GM12878 (cell line): Measurements from ENCODE around the gene CCHCR1. TPM values are rescaled to one million over a fixed set of nuclear protein-coding genes. Genes with fewer than 3 reads are reported as not detected.

ENCODE experiments used
- ATF7 ChIP-seq: fragments of 450-650 bp; IDR thresholded peaks from 2 replicates; pipeline ENCODE4 v1.6.1; 2016; ENCODE audit warnings: low read depth, mild to moderate bottlenecking
- BACH1 ChIP-seq: fragments of 450-650 bp; IDR thresholded peaks from 2 replicates; pipeline ENCODE4 v1.6.1; 2017; ENCODE audit warnings: mild to moderate bottlenecking, borderline replicate concordance
- BHLHE40 ChIP-seq, 2 experiments: fragments of 450-650 bp in 1 of 2; IDR thresholded peaks; 2 replicates each; pipeline ENCODE4 v1.6.1; 2011 to 2017; ENCODE audit warnings: low read depth in 2 of 2, borderline replicate concordance in 1 of 2, improper control_type of control experiment in 1 of 2, low read length in 1 of 2, mild to moderate bottlenecking in 1 of 2
- BMI1 ChIP-seq: fragments of 450-650 bp; IDR thresholded peaks from 2 replicates; pipeline ENCODE4 v1.6.1; 2016; ENCODE audit warnings: mild to moderate bottlenecking, moderate library complexity, borderline replicate concordance
- BRCA1 ChIP-seq: IDR thresholded peaks from 2 replicates; pipeline ENCODE4 v1.6.1; 2011; ENCODE audit warnings: low read depth, low read length, improper control_type of control experiment
- ETV6 ChIP-seq, 2 experiments: fragments of 450-650 bp in 1 of 2; IDR thresholded peaks in 1 of 2; conservative IDR thresholded peaks in 1 of 2; 2 replicates each; pipeline ENCODE4 v1.6.1; 2014; ENCODE audit warnings: antibody characterized with exemption in 1 of 2, borderline replicate concordance in 1 of 2, low read depth in 1 of 2, mild to moderate bottlenecking in 1 of 2, moderate library complexity in 1 of 2
- JUNB ChIP-seq: IDR thresholded peaks from 2 replicates; pipeline ENCODE4 v1.6.1; 2016; ENCODE audit warnings: antibody characterized with exemption, mild to moderate bottlenecking
- JUND ChIP-seq: IDR thresholded peaks from 2 replicates; pipeline ENCODE4 v1.6.1; 2012; ENCODE audit warnings: low read depth, mild to moderate bottlenecking, low read length, improper control_type of control experiment, moderate library complexity
- KDM1A ChIP-seq: fragments of 200-600 bp; sonication (generic); IDR thresholded peaks from 2 replicates; pipeline ENCODE4 v1.6.1; 2016; ENCODE audit warnings: borderline replicate concordance
- MXI1 ChIP-seq: fragments of 150-350 bp; IDR thresholded peaks from 2 replicates; pipeline ENCODE4 v1.6.1; 2011; ENCODE audit warnings: low read depth, mild to moderate bottlenecking, inconsistent platforms, low read length, improper control_type of control experiment
- PAX5 ChIP-seq: IDR thresholded peaks from 2 replicates; pipeline ENCODE4 v1.6.1; 2011; ENCODE audit warnings: low read depth, low read length, borderline replicate concordance
- POLR2AphosphoS5 ChIP-seq: IDR thresholded peaks from 2 replicates; pipeline ENCODE4 v1.6.1; 2011; ENCODE audit warnings: mild to moderate bottlenecking, low read length, inconsistent platforms
- RAD21 ChIP-seq: IDR thresholded peaks from 2 replicates; pipeline ENCODE4 v1.6.1; 2011; ENCODE audit warnings: mild to moderate bottlenecking, low read depth, low read length, moderate library complexity; ENCODE audit not compliant: insufficient read depth
- SIX5 ChIP-seq: IDR thresholded peaks from 2 replicates; pipeline ENCODE4 v1.6.1; 2011; ENCODE audit warnings: mild to moderate bottlenecking, low read depth, low read length, moderate library complexity; ENCODE audit not compliant: severe bottlenecking
- SMC3 ChIP-seq: IDR thresholded peaks from 2 replicates; pipeline ENCODE4 v1.6.1; 2011; ENCODE audit warnings: low read length, improper control_type of control experiment, borderline replicate concordance
- SPI1 ChIP-seq: IDR thresholded peaks from 2 replicates; pipeline ENCODE4 v1.6.1; 2011; ENCODE audit warnings: low read depth, mild to moderate bottlenecking, low read length, moderate library complexity, borderline replicate concordance; ENCODE audit not compliant: insufficient read depth
- YY1 ChIP-seq: IDR thresholded peaks from 2 replicates; pipeline ENCODE4 v1.6.1; 2011; ENCODE audit warnings: low read depth, mild to moderate bottlenecking, low read length
- polyA plus RNA-seq, 11 experiments: library from polyadenylated mRNA; depleted of rRNA in 4 of 11; unstranded in 6 of 11; stranded (reverse) in 5 of 11; fragments of >200 nt; fragmentation: Nextera tagmentation in 4 of 11; fragmentation: Illumina TruSeq in 1 of 11; extraction: Ambion mirVana in 4 of 11; extraction: Trizol in 1 of 11; gene quantifications; 1 replicate in 1 of 11; 2 replicates in 10 of 11; pipeline versions ENCODE4 v1.2.1 to v1.2.3, GENCODE V29; 2011 to 2016; ENCODE audit warnings: inconsistent platforms in 2 of 11, missing spikeins in 2 of 11, low read depth in 1 of 11
- total RNA-seq, 4 experiments: library from RNA; depleted of rRNA in 3 of 4; stranded (reverse); fragments of >200 nt in 3 of 4; fragmentation: Illumina TruSeq in 1 of 4; extraction: Trizol in 1 of 4; gene quantifications; 2 replicates each; pipeline versions ENCODE4 v1.2.1 to v1.2.3, GENCODE V29; 2013 to 2021
- TF ChIP-seq, protein P1 (sequence below): fragments of 450-650 bp; formaldehyde crosslinking; IDR thresholded peaks from 2 replicates; pipeline ENCODE4 v1.5.0; 2022; ENCODE audit warnings: mild to moderate bottlenecking, missing genetic modification characterization
- TF ChIP-seq, protein P2 (sequence below), 3 experiments: IDR thresholded peaks in 2 of 3; conservative IDR thresholded peaks in 1 of 3; 2 replicates each; pipeline ENCODE4 v1.5.1; 2011; ENCODE audit warnings: low read depth in 3 of 3, low read length in 3 of 3, mild to moderate bottlenecking in 3 of 3, control low read depth in 2 of 3, moderate library complexity in 2 of 3, inconsistent platforms in 1 of 3, mixed read lengths in 1 of 3; ENCODE audit not compliant: control insufficient read depth in 2 of 3, insufficient read depth in 1 of 3; ENCODE audit errors: extremely low read depth in 1 of 3
- TF ChIP-seq, protein P3 (sequence below): IDR thresholded peaks from 2 replicates; pipeline ENCODE4 v1.6.1; 2011; ENCODE audit warnings: low read depth, low read length, improper control_type of control experiment, borderline replicate concordance
- TF ChIP-seq, protein P4 (sequence below): IDR thresholded peaks from 2 replicates; pipeline ENCODE4 v1.6.1; 2012; ENCODE audit warnings: low read depth, low read length, improper control_type of control experiment
- TF ChIP-seq, protein P5 (sequence below): IDR thresholded peaks from 2 replicates; pipeline ENCODE4 v1.6.1; 2012; ENCODE audit warnings: low read length, inconsistent platforms

The CCHCR1 gene
- total and polyA plus RNA-seq, 10 of the 15 experiments (the other 5 are each of a cell fraction or from before 2014, with no cell fraction given) = 1.0 to 35.2 (median 24.7) TPM

DNA sequence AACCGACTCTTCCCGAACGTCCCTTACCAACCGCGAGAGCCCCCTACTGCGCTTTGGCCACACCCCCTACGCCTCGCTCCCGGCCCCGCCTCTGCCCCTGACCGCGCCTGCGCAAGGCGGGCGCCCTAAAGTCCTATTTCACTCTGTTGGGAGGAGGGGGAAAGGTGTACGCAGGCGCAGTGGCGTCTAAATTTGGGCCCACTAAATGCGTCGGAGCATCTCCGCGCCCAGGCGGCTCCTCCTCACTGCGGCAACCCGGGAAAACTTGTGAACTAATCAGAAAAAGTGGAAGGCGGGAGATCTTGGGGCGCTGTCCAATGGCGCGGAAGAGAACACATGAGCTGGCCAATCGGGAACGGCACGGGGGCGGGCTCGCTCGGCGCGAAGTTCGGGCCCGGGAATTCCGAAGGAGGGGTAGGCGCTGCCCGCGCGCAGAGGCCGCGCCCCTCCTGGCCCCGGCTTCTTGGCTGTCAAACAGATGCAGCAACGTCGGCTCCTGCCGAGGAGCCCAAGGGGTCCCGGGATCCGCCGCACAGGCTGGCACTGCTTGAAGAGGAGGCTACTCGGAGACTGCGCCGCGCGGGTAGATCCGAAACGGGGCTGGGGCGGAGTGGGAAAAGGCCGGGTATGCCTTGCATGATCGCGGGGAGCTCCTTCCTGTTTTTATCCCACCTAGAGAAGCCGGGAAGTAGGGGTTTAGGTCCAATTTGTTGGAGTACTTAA, 699 bp upstream of the CCHCR1 start, which contains the start of gene TCF19 (continued):
- TF ChIP-seq YY1 = no peak
- TF ChIP-seq MXI1 = peak; percentile 84
- TF ChIP-seq, protein P1, sequence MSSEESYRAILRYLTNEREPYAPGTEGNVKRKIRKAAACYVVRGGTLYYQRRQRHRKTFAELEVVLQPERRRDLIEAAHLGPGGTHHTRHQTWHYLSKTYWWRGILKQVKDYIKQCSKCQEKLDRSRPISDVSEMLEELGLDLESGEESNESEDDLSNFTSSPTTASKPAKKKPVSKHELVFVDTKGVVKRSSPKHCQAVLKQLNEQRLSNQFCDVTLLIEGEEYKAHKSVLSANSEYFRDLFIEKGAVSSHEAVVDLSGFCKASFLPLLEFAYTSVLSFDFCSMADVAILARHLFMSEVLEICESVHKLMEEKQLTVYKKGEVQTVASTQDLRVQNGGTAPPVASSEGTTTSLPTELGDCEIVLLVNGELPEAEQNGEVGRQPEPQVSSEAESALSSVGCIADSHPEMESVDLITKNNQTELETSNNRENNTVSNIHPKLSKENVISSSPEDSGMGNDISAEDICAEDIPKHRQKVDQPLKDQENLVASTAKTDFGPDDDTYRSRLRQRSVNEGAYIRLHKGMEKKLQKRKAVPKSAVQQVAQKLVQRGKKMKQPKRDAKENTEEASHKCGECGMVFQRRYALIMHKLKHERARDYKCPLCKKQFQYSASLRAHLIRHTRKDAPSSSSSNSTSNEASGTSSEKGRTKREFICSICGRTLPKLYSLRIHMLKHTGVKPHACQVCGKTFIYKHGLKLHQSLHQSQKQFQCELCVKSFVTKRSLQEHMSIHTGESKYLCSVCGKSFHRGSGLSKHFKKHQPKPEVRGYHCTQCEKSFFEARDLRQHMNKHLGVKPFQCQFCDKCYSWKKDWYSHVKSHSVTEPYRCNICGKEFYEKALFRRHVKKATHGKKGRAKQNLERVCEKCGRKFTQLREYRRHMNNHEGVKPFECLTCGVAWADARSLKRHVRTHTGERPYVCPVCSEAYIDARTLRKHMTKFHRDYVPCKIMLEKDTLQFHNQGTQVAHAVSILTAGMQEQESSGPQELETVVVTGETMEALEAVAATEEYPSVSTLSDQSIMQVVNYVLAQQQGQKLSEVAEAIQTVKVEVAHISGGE (CRISPR knock-in tag) = no peak
- TF ChIP-seq PAX5 = no peak
- no peak for TF ChIP-seq SIX5
- no peak for TF ChIP-seq BMI1
- TF ChIP-seq, protein P2, sequence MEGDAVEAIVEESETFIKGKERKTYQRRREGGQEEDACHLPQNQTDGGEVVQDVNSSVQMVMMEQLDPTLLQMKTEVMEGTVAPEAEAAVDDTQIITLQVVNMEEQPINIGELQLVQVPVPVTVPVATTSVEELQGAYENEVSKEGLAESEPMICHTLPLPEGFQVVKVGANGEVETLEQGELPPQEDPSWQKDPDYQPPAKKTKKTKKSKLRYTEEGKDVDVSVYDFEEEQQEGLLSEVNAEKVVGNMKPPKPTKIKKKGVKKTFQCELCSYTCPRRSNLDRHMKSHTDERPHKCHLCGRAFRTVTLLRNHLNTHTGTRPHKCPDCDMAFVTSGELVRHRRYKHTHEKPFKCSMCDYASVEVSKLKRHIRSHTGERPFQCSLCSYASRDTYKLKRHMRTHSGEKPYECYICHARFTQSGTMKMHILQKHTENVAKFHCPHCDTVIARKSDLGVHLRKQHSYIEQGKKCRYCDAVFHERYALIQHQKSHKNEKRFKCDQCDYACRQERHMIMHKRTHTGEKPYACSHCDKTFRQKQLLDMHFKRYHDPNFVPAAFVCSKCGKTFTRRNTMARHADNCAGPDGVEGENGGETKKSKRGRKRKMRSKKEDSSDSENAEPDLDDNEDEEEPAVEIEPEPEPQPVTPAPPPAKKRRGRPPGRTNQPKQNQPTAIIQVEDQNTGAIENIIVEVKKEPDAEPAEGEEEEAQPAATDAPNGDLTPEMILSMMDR (IDR thresholded peaks at IDR 0.05 in 2 of 3, conservative IDR thresholded peaks at IDR 0.05 in 1 of 3; ENCODE audit: control insufficient read depth in 2 of 3, extremely low read depth in 1 of 3, insufficient read depth in 1 of 3, low read depth in 3 of 3, low read length in 3 of 3) = no peak
- no peak for TF ChIP-seq RAD21
- TF ChIP-seq POLR2AphosphoS5 = 0 out of 2 replicates have a peak, but pooled peaks have one; percentile 31
- TF ChIP-seq, protein P3, sequence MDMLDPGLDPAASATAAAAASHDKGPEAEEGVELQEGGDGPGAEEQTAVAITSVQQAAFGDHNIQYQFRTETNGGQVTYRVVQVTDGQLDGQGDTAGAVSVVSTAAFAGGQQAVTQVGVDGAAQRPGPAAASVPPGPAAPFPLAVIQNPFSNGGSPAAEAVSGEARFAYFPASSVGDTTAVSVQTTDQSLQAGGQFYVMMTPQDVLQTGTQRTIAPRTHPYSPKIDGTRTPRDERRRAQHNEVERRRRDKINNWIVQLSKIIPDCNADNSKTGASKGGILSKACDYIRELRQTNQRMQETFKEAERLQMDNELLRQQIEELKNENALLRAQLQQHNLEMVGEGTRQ = no peak
- TF ChIP-seq SMC3 = no peak
- no peak for TF ChIP-seq KDM1A
- TF ChIP-seq BRCA1 = no peak
- no peak for TF ChIP-seq ETV6 (conservative IDR thresholded peaks at IDR 0.05 in 1 of 2, IDR thresholded peaks at IDR 0.05 in 1 of 2; ENCODE audit: borderline replicate concordance in 1 of 2, low read depth in 1 of 2)
- TF ChIP-seq ATF7 = 0 out of 2 replicates have a peak, but pooled peaks have one; percentile 17
- no peak for TF ChIP-seq BACH1
- peak; percentile 81 to 93; a peak in 3 of 4 replicates for TF ChIP-seq BHLHE40 (IDR thresholded peaks at IDR 0.05; ENCODE audit: borderline replicate concordance in 1 of 2, low read depth in 2 of 2, low read length in 1 of 2)
- no peak for TF ChIP-seq JUNB
- TF ChIP-seq, protein P4, sequence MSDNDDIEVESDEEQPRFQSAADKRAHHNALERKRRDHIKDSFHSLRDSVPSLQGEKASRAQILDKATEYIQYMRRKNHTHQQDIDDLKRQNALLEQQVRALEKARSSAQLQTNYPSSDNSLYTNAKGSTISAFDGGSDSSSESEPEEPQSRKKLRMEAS = no peak; the same call in 1 of the 2 replicates
- TF ChIP-seq SPI1 = no peak; the same call in 1 of the 2 replicates
- no peak for TF ChIP-seq JUND
- TF ChIP-seq, protein P5, sequence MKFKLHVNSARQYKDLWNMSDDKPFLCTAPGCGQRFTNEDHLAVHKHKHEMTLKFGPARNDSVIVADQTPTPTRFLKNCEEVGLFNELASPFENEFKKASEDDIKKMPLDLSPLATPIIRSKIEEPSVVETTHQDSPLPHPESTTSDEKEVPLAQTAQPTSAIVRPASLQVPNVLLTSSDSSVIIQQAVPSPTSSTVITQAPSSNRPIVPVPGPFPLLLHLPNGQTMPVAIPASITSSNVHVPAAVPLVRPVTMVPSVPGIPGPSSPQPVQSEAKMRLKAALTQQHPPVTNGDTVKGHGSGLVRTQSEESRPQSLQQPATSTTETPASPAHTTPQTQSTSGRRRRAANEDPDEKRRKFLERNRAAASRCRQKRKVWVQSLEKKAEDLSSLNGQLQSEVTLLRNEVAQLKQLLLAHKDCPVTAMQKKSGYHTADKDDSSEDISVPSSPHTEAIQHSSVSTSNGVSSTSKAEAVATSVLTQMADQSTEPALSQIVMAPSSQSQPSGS = no peak
